K562 treated with DMSO at 1 percent for 24 hours (cell line): ENCODE data around the gene FBXO10. TPM values are rescaled to one million over a fixed set of nuclear protein-coding genes. Genes with fewer than 3 reads are reported as not detected.

Source experiments
- total RNA-seq: library from RNA; unstranded; fragments of 300-600 nt; gene quantifications from 2 replicates; pipeline ENCODE4 v1.2.3, GENCODE V29; 2022; ENCODE audit warnings: low read depth; ENCODE audit not compliant: insufficient read depth

FBXO10 gene, protein sequence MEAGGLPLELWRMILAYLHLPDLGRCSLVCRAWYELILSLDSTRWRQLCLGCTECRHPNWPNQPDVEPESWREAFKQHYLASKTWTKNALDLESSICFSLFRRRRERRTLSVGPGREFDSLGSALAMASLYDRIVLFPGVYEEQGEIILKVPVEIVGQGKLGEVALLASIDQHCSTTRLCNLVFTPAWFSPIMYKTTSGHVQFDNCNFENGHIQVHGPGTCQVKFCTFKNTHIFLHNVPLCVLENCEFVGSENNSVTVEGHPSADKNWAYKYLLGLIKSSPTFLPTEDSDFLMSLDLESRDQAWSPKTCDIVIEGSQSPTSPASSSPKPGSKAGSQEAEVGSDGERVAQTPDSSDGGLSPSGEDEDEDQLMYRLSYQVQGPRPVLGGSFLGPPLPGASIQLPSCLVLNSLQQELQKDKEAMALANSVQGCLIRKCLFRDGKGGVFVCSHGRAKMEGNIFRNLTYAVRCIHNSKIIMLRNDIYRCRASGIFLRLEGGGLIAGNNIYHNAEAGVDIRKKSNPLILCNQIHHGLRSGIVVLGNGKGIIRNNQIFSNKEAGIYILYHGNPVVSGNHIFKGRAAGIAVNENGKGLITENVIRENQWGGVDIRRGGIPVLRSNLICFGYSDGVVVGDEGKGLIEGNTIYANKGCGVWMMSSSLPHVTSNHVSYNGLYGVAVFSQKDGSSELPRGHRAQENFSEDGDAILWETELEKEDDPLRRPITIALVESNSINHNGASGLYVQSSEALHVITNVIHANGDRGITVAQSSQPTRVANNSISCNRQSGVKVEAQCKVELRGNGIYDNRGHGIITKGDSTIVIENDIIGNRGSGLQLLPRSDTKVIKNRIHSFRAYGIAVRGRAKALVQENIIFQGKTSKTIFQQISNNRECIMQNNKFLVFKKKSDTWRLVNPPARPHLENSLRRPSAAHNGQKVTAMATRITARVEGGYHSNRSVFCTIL
- 9.5 and 9.9 TPM in 2 replicates for total RNA-seq

DNA sequence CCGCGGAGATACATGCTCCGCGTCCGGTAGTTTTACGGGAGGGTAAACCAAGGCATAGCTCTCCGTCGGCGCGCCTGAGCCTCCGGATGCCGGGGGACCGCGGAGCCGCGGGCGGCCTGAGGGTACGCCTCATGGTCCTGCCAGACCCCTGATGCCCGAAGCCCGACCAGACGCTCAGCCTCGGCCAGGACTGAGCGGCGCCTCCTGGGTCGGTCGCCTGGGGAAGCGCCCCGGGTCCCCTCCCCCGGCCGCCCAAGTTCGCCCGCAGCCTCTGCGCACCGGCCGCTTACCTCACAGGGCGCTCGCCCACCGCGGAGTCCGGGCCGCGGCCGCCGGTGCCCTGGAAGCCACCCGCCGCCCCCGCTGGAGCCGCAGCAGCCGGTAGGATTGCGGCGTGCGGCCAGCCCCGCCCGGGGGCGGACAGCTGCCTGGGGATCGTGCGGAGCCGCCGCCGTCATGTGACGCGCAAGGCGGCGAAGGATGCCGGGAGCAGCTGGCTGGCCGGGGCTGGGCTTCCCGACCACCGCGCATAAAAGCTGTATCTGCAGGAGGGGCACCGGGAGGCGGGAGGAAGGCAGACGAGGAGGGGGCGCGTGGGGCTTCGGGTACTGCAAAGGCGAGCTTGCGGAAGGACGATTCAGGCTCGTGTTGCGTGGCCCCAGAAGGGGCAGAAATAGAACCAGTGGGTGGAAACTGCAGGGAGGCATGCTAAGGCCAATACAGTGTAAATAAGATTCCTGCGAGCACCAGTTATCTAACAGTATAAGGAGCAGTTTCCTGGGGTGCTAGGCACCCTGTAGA is at the start of gene FBXO10:
Gene FBXO10, minus strand, starts transcription at position 460 of the 801 bp plus-strand sequence. CDS start 34,612 bp downstream, outside the sequence.

GRCh38 chr9:37592108-37592951 is 16.1 kb upstream of the FBXO10 start, which contains the start of gene TOMM5:
Gene TOMM5, minus strand, starts transcription at chr9:37592597. Its CDS starts 65 bp downstream, at chr9:37592532.

GRCh38 chr9:37485389-37486255 is 90.6 kb downstream of the FBXO10 start, which contains the start of gene POLR1E:
Gene POLR1E, plus strand, starts transcription at chr9:37485948. Its CDS starts 100 bp downstream, at chr9:37486048.

GRCh38 chr9:37465249-37466036 is 110.7 kb downstream of the FBXO10 start, which contains the start of gene ZBTB5:
Gene ZBTB5, minus strand, starts transcription at chr9:37465450. Its CDS starts 22,899 bp downstream, at chr9:37442551.

Other genes with a start within 250 kb of the FBXO10 start
- gene GRHPR, start 153.7 kb downstream of the FBXO10 start, total RNA-seq = 216 and 227 TPM in 2 replicates
- 18.6 and 18.7 TPM in 2 replicates for gene ZBTB5, start 110.9 kb downstream of the FBXO10 start, total RNA-seq
- 29.0 and 32.6 TPM in 2 replicates for gene POLR1E, start 90.4 kb downstream of the FBXO10 start, total RNA-seq
- 120 and 129 TPM in 2 replicates for gene TOMM5, start 16.2 kb upstream of the FBXO10 start, total RNA-seq
- gene FRMPD1, start 74.6 kb upstream of the FBXO10 start, total RNA-seq = not detected in 2 replicates
- gene TRMT10B, start 177.4 kb upstream of the FBXO10 start, total RNA-seq = 5.4 and 5.7 TPM in 2 replicates
- gene EXOSC3, start 208.7 kb upstream of the FBXO10 start, total RNA-seq = 54.6 and 57.9 TPM in 2 replicates
- gene DCAF10, start 224.4 kb upstream of the FBXO10 start, total RNA-seq = 20.9 and 21.4 TPM in 2 replicates